EH (cell line): ENCODE data around the gene MAGOH.
"Not testable (repeated sequence)": the region's sequence is repeated elsewhere in the genome, so short reads cannot be mapped to it uniquely, and the experiment has no call there.

Experiments
- DNase-seq: peaks from one replicate; pipeline ENCODE4 v3.0.0-alpha.2; 2015; ENCODE audit warnings: low read depth

The MAGOH gene

GRCh38 chr1:53238197-53239155 lies at the start of gene MAGOH:
MAGOH (minus strand) TSS chr1:53238518; CDS start chr1:53238448, 70 bp downstream.
- DNase-seq = peak; percentile 97

GRCh38 chr1:53286955-53287354 lies 48.6 kb upstream of the MAGOH start:
- DNase-seq = no peak

GRCh38 chr1:53285969-53286760 lies 47.8 kb upstream of the MAGOH start:
- no peak for DNase-seq

- no peak for DNase-seq
Observed at GRCh38 chr1:53285546-53285945, 47.2 kb upstream of the MAGOH start.

GRCh38 chr1:53284224-53285020 lies 46.1 kb upstream of the MAGOH start:
- DNase-seq = no peak

GRCh38 chr1:53283156-53283555 lies 44.8 kb upstream of the MAGOH start:
- not testable (repeated sequence) for DNase-seq

- no peak for DNase-seq
Observed at GRCh38 chr1:53281133-53281532, 42.8 kb upstream of the MAGOH start.

- no peak for DNase-seq
Observed at GRCh38 chr1:53280496-53280895, 42.2 kb upstream of the MAGOH start.

- no peak for DNase-seq
Observed at GRCh38 chr1:53279296-53280200, 41.2 kb upstream of the MAGOH start.

GRCh38 chr1:53278298-53278725 lies 40.0 kb upstream of the MAGOH start:
- DNase-seq = peak; percentile 53

- no peak for DNase-seq
Observed at GRCh38 chr1:53277326-53277725, 39.0 kb upstream of the MAGOH start.

- DNase-seq = no peak
Observed at GRCh38 chr1:53276902-53277281, 38.6 kb upstream of the MAGOH start.

- no peak for DNase-seq
Observed at GRCh38 chr1:53276153-53276901, 38.0 kb upstream of the MAGOH start.

- no peak for DNase-seq
Observed at GRCh38 chr1:53275566-53275965, 37.2 kb upstream of the MAGOH start.

- DNase-seq = no peak
Observed at GRCh38 chr1:53274541-53275185, 36.3 kb upstream of the MAGOH start.

GRCh38 chr1:53274026-53274425 lies 35.7 kb upstream of the MAGOH start:
- no peak for DNase-seq

GRCh38 chr1:53273526-53273925 lies 35.2 kb upstream of the MAGOH start:
- no peak for DNase-seq

- DNase-seq = no peak
Observed at GRCh38 chr1:53272349-53272748, 34.0 kb upstream of the MAGOH start.

GRCh38 chr1:53271446-53272090 lies 33.2 kb upstream of the MAGOH start:
- no peak for DNase-seq
